Natural killer cell (primary cell): ENCODE results near the gene POGLUT3. TPM values are rescaled to one million over a fixed set of nuclear protein-coding genes. Genes with fewer than 3 reads are reported as not detected.

Experiments
- ATAC-seq, 3 donors: fragments of 150-1000 bp in 2 of 3; fragments of 200-7000 bp in 1 of 3; cut with Tn5 transposase; 1 replicate in 1 of 3; 2 replicates in 2 of 3; pipeline ENCODE4 v1.10.0; 2021; ENCODE audit warnings: mild to moderate bottlenecking in 2 of 3, moderate library complexity in 2 of 3
- DNase-seq, 2 donors: peaks; one replicate each; pipeline versions ENCODE4 v3.0.0 to v3.0.0-alpha.2; 2013 to 2021; ENCODE audit warnings: mixed read lengths in 1 of 2
- H3K27ac ChIP-seq: one replicate; pipeline ENCODE4 v1.5.1; 2013; ENCODE audit warnings: mild to moderate bottlenecking, low read length
- H3K27me3 ChIP-seq: one replicate; pipeline ENCODE4 v1.6.1; 2013; ENCODE audit warnings: low read length; ENCODE audit not compliant: control insufficient read depth, insufficient read depth
- H3K36me3 ChIP-seq: one replicate; pipeline ENCODE4 v1.6.1; 2013; ENCODE audit warnings: low read length; ENCODE audit not compliant: control insufficient read depth, insufficient read depth
- H3K4me1 ChIP-seq: one replicate; pipeline ENCODE4 v1.6.1; 2013; ENCODE audit warnings: low read length; ENCODE audit not compliant: control insufficient read depth, insufficient read depth
- H3K4me3 ChIP-seq: one replicate; pipeline ENCODE4 v1.5.1; 2013; ENCODE audit warnings: low read length
- H3K9me3 ChIP-seq: one replicate; pipeline ENCODE4 v1.6.1; 2013; ENCODE audit warnings: low read length; ENCODE audit not compliant: control insufficient read depth, insufficient read depth
- H3K27ac Mint-ChIP-seq, 2 donors: one replicate each; pipeline ENCODE4 v1.8.0; 2022; ENCODE audit warnings: mild to moderate bottlenecking in 2 of 2, mixed read lengths in 2 of 2, moderate library complexity in 1 of 2
- H3K27me3 Mint-ChIP-seq, 2 donors: one replicate each; pipeline ENCODE4 v1.8.0; 2022; ENCODE audit warnings: low read depth in 2 of 2, mixed read lengths in 2 of 2
- H3K36me3 Mint-ChIP-seq: one replicate; pipeline ENCODE4 v1.8.0; 2022; ENCODE audit warnings: mixed read lengths
- H3K4me1 Mint-ChIP-seq, 2 donors: one replicate each; pipeline ENCODE4 v1.8.0; 2022; ENCODE audit warnings: mixed read lengths in 2 of 2
- H3K4me3 Mint-ChIP-seq: one replicate; pipeline ENCODE4 v1.8.0; 2022; ENCODE audit warnings: mild to moderate bottlenecking, moderate library complexity, mixed read lengths
- H3K9me3 Mint-ChIP-seq, 2 donors: one replicate each; pipeline ENCODE4 v1.8.0; 2022; ENCODE audit warnings: mixed read lengths in 2 of 2
- WGBS: methylation state at CpG from one replicate; pipeline ENCODE4 v1.1.7; 2013; ENCODE audit warnings: missing lambda C conversion rate; ENCODE audit not compliant: insufficient coverage; 5-methylcytosine and 5-hydroxymethylcytosine counted together
- intact Hi-C: fragments of 100-400 bp; cut with micrococcal nuclease; formaldehyde crosslinking; loops from one replicate; pipeline ENCODE4 v1.14.2; 2022
- total RNA-seq, 4 donors: library from RNA; stranded (reverse); fragments of 120-200 nt in 1 of 4; gene quantifications; one replicate each; pipeline versions ENCODE4 v1.2.3 to v1.2.4, GENCODE V29; 2013 to 2022
- TF ChIP-seq, protein P1 (sequence below): fragments of 200-600 bp; IDR thresholded peaks from one replicate; pipeline ENCODE4 v1.8.0; 2022; ENCODE audit warnings: antibody characterized with exemption

The POGLUT3 gene
- total RNA-seq, 3 donors from 2014 or later (not counting 1 experiment from before 2014, with no cell fraction given) = 9.1 to 12.8 (median 10.8) TPM

DNA sequence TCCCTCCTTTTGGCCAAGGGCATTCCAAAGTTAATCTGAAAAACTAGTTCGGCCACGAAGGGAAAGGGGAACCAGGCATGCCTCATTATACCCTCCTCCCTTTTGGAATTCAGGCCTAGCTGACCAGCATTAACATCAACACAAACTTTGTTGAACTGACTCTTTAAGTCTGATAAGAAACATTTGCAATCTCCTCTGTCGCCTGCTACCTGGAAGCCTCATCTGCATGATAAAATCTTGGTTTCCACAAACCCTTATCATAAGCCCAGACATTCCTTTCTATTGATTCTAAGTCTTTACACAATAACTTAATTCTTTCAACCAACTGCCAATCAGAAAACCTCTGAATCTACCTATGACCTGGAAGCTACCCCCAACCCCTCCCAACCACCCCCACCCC is 11.4 kb downstream of the POGLUT3 start:
- ATAC-seq = no peak
- Histone ChIP-seq H3K36me3 (peaks cover 22% of the 10 kb centered on the region), H3K27ac (no peak overlapping the region), H3K4me1 (no peaks in the 10 kb centered on the region), H3K27me3 (no peaks in the 10 kb centered on the region), H3K9me3 (no peaks in the 10 kb centered on the region), H3K4me3 (no peak overlapping the region)
- peaks cover 20% of the 10 kb centered on the region for H3K36me3 Mint-ChIP-seq
- no peaks in the 10 kb centered on the region for H3K4me1 Mint-ChIP-seq
- TF ChIP-seq, protein P1, sequence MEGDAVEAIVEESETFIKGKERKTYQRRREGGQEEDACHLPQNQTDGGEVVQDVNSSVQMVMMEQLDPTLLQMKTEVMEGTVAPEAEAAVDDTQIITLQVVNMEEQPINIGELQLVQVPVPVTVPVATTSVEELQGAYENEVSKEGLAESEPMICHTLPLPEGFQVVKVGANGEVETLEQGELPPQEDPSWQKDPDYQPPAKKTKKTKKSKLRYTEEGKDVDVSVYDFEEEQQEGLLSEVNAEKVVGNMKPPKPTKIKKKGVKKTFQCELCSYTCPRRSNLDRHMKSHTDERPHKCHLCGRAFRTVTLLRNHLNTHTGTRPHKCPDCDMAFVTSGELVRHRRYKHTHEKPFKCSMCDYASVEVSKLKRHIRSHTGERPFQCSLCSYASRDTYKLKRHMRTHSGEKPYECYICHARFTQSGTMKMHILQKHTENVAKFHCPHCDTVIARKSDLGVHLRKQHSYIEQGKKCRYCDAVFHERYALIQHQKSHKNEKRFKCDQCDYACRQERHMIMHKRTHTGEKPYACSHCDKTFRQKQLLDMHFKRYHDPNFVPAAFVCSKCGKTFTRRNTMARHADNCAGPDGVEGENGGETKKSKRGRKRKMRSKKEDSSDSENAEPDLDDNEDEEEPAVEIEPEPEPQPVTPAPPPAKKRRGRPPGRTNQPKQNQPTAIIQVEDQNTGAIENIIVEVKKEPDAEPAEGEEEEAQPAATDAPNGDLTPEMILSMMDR = no peak
- no peak overlapping the region for H3K27ac Mint-ChIP-seq
- 97% methylated on average over 3 of the region's 3 CpGs for WGBS
- no peak overlapping the region for H3K4me3 Mint-ChIP-seq
- intact Hi-C loops = no loop called here
- no peaks in the 10 kb centered on the region for H3K27me3 Mint-ChIP-seq
- no peak for DNase-seq
- H3K9me3 Mint-ChIP-seq = no peaks in the 10 kb centered on the region

DNA sequence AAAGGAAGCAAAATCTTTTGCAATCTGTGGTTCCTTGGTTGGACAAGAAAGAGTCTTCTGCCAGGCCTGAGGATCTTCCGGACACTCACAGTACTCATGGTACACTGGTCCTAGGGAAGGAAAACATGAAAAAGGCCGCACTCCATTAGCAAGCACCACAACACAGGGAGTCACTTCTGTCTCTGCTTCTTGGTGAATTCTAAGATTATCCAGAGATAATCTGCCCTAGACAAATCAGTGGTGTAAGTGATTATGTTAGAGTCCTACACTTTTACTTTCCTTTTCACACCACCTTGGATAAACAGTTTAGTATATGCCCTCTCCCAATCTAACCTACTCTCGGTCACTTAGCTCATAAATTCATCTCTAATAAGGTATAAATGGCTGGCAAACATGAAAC is 11.9 kb downstream of the POGLUT3 start:
- TF ChIP-seq, protein P1 = no peak
- Histone ChIP-seq H3K4me3 (no peak overlapping the region), H3K9me3 (no peaks in the 10 kb centered on the region), H3K27me3 (no peaks in the 10 kb centered on the region), H3K27ac (no peak overlapping the region), H3K36me3 (peaks cover 22% of the 10 kb centered on the region), H3K4me1 (no peaks in the 10 kb centered on the region)
- no peaks in the 10 kb centered on the region for H3K9me3 Mint-ChIP-seq
- no peak overlapping the region for H3K27ac Mint-ChIP-seq
- no peak for DNase-seq
- H3K4me3 Mint-ChIP-seq = no peak overlapping the region
- H3K36me3 Mint-ChIP-seq = peaks cover 20% of the 10 kb centered on the region
- intact Hi-C loops = no loop called here
- 100% methylated on average over 2 of the region's 3 CpGs for WGBS
- H3K4me1 Mint-ChIP-seq = no peaks in the 10 kb centered on the region
- ATAC-seq = no peak
- H3K27me3 Mint-ChIP-seq = no peaks in the 10 kb centered on the region

DNA sequence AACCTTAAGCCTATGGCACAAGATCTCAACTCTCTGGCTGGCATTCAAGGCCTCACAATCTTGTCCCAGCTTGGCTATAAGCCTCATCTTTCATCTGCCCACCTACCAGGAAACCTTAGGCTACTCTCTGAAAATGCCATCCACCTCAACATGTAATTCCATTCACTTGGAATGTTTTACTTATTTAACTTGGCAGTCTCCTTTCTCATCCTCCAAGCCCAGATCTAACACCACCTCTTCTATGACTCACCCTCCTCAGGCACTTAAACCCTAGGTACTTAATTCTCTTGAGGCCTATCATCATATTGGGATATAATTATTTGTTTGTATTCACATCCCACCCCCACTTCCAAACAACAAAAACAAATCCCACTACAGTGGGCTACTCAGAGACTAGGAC is 15.0 kb downstream of the POGLUT3 start:
- TF ChIP-seq, protein P1 = no peak
- Histone ChIP-seq H3K27ac (no peak overlapping the region), H3K4me1 (no peaks in the 10 kb centered on the region), H3K4me3 (no peak overlapping the region), H3K9me3 (no peaks in the 10 kb centered on the region), H3K27me3 (no peaks in the 10 kb centered on the region), H3K36me3 (peaks cover 21% of the 10 kb centered on the region)
- no peaks in the 10 kb centered on the region for H3K9me3 Mint-ChIP-seq
- intact Hi-C loops = no loop called here
- H3K4me1 Mint-ChIP-seq = no peaks in the 10 kb centered on the region
- no peaks in the 10 kb centered on the region for H3K27me3 Mint-ChIP-seq
- peak overlapping the region in 1 of 2 donors; percentile 31 for H3K27ac Mint-ChIP-seq
- DNase-seq = no peak
- no peak for ATAC-seq
- no peak overlapping the region for H3K4me3 Mint-ChIP-seq
- H3K36me3 Mint-ChIP-seq = peaks cover 14% of the 10 kb centered on the region

DNA sequence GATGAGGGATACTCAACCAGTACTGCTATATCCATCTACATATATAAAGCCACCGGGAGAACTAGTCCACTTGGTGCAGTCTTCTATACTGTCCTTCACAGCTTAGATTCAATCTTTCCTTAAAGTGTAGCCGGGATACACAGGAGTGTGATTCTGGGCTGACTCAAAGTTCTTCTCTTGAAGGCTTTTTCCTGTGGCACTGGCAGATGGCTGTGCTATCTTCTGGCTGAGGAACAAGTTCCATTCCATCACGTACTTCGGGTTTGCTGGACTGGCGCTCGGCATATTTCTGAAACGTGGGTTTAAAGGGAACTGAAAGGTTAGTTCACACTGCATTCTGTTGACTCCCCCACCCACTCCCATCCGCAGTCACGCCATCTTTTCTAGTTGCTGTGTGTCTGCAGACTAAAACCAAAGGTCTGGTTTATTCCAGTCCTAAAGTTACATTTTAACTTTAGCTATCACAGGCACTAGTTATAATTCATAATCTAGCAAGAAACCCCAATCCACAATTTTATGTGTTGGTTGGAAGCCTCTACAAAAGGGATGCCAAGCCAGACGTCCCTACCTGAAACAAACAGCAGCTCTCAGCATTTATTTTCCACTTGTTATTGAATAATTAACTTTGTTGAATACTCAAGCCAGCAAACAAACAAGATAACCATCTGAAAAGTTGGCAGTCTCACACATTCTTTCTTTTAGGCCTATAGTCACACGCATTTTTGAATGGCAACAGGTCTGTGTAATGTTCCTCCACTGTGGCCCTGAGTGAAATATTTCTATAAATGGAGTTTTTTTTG is 23.3 kb downstream of the POGLUT3 start:
- DNase-seq (no peak), ATAC-seq (no peak)
- Histone ChIP-seq H3K27me3 (no peaks in the 10 kb centered on the region), H3K9me3 (no peaks in the 10 kb centered on the region), H3K4me1 (no peaks in the 10 kb centered on the region), H3K36me3 (peaks cover 21% of the 10 kb centered on the region), H3K27ac (no peak overlapping the region), H3K4me3 (no peak overlapping the region)
- Mint-ChIP-seq H3K36me3 (peaks cover 11% of the 10 kb centered on the region), H3K9me3 (no peaks in the 10 kb centered on the region), H3K4me3 (no peak overlapping the region), H3K27me3 (no peaks in the 10 kb centered on the region), H3K27ac (no peak overlapping the region), H3K4me1 (no peaks in the 10 kb centered on the region)
- intact Hi-C loops = no loop called here
- TF ChIP-seq, protein P1 = no peak
- WGBS = 96% methylated on average over 11 of the region's 11 CpGs
